ENCODE data around the gene CNGA4.
"Not testable (repeated sequence)": the region's sequence is repeated elsewhere in the genome, so short reads cannot be mapped to it uniquely, and the experiment has no call there.

CNGA4 gene

DNA sequence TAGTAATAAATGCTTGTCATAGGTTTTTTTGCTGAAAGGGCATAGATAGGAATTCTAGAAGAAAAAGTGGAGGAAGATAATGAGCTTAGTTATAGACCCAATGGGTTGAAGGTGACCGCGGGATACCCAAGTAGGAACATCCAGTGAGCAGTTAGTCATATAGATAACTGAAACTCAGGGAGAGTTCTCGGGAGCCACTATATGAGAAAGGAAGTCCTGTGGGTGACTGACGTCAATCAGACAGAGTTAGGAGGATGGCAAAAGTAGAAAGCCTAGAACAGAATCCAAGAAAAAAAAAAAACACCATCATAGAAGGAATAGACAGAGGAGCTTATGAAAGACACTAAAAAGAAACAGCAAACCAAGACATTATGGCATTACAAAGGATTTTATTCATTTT, 1.6 kb upstream of the CNGA4 start:
- FAIRE-seq, result no peak
- DNase-seq (ENCODE audit: insufficient read length, low spot score), result no peak
- no peak for TF ChIP-seq TAF1 (IDR thresholded peaks at IDR 0.05; ENCODE audit: low read depth, low read length)
- TF ChIP-seq SPI1 (IDR thresholded peaks at IDR 0.05; ENCODE audit: low read depth, low read length), result no peak
- no peak for TF ChIP-seq POLR2AphosphoS5 (IDR thresholded peaks at IDR 0.05; ENCODE audit: low read depth, low read length)
- no peak for TF ChIP-seq POU2F2 (IDR thresholded peaks at IDR 0.05; ENCODE audit: low read depth, low read length)
- TF ChIP-seq PAX5 (IDR thresholded peaks at IDR 0.05; ENCODE audit: insufficient read depth, low read length, severe bottlenecking), result no peak
- no peak for TF ChIP-seq POLR2A (IDR thresholded peaks at IDR 0.05; ENCODE audit: low read depth, low read length)

DNA sequence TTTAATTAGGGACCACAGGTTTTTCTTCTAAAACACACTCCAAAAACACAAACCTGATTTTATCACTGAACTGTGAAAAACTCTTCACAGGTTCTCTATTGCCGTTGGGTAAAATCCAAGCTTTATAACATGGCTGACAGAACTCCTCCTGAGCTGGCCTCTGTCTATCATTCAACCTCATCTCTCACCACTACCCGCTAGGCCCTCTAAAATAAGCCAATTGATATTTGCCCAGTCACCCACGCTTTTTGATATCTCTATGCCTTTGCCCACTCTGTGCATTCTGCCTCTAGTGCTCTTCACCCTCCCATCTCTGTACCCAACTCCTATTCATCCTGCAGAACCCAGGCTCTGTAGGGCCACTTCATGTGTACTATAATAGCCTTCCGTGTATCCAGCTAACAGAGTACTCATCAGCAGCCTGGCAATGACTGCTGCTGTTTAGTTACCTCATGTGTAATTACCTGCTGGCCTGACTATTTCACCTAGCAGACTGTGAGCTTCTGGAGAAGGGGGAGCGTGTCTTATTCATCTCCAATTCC, 1.1 kb upstream of the CNGA4 start:
- DNase-seq (ENCODE audit: insufficient read length, low spot score) (no peak), FAIRE-seq (no peak)
- TF ChIP-seq POU2F2 (IDR thresholded peaks at IDR 0.05; ENCODE audit: low read depth, low read length), result no peak
- no peak for TF ChIP-seq PAX5 (IDR thresholded peaks at IDR 0.05; ENCODE audit: insufficient read depth, low read length, severe bottlenecking)
- TF ChIP-seq TAF1 (IDR thresholded peaks at IDR 0.05; ENCODE audit: low read depth, low read length), result no peak
- no peak for TF ChIP-seq SPI1 (IDR thresholded peaks at IDR 0.05; ENCODE audit: low read depth, low read length)
- no peak for TF ChIP-seq POLR2AphosphoS5 (IDR thresholded peaks at IDR 0.05; ENCODE audit: low read depth, low read length)
- no peak for TF ChIP-seq POLR2A (IDR thresholded peaks at IDR 0.05; ENCODE audit: low read depth, low read length)

DNA sequence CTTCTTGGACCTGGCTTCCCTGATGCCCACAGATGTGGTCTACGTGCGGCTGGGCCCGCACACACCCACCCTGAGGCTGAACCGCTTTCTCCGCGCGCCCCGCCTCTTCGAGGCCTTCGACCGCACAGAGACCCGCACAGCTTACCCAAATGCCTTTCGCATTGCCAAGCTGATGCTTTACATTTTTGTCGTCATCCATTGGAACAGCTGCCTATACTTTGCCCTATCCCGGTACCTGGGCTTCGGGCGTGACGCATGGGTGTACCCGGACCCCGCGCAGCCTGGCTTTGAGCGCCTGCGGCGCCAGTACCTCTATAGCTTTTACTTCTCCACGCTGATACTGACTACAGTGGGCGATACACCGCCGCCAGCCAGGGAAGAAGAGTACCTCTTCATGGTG, 1.2 kb downstream of the CNGA4 start:
- no peak for FAIRE-seq
- TF ChIP-seq SPI1 (IDR thresholded peaks at IDR 0.05; ENCODE audit: low read depth, low read length), result no peak
- no peak for TF ChIP-seq POLR2AphosphoS5 (IDR thresholded peaks at IDR 0.05; ENCODE audit: low read depth, low read length)
- TF ChIP-seq POU2F2 (IDR thresholded peaks at IDR 0.05; ENCODE audit: low read depth, low read length), result no peak
- TF ChIP-seq PAX5 (IDR thresholded peaks at IDR 0.05; ENCODE audit: insufficient read depth, low read length, severe bottlenecking), result no peak
- TF ChIP-seq POLR2A (IDR thresholded peaks at IDR 0.05; ENCODE audit: low read depth, low read length), result no peak
- no peak for TF ChIP-seq TAF1 (IDR thresholded peaks at IDR 0.05; ENCODE audit: low read depth, low read length)

DNA sequence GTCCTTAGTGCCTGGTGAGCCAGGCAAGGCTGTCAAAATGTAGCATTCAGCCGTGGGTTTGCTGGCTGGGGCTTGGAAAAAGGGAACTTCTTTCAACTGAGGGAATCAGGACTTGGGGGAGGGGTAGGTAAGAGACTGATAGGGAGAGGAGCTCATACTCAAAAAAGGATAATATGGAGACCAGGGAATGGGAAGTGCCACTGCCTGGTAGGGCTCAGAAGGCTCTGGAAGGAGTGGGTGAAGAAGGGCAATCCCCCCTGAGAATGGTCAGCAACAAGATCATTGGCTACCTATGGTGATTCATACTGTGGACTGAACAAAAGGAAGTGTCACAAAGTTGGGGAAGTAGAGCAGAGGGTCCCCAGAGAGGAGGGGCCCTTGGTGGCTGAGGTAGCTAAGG, 1.9 kb downstream of the CNGA4 start:
- DNase-seq (ENCODE audit: insufficient read length, low spot score), result no peak
- TF ChIP-seq POLR2AphosphoS5 (IDR thresholded peaks at IDR 0.05; ENCODE audit: low read depth, low read length) (no peak), PAX5 (IDR thresholded peaks at IDR 0.05; ENCODE audit: insufficient read depth, low read length, severe bottlenecking) (no peak), TAF1 (IDR thresholded peaks at IDR 0.05; ENCODE audit: low read depth, low read length) (no peak), POU2F2 (IDR thresholded peaks at IDR 0.05; ENCODE audit: low read depth, low read length) (no peak), SPI1 (IDR thresholded peaks at IDR 0.05; ENCODE audit: low read depth, low read length) (no peak), POLR2A (IDR thresholded peaks at IDR 0.05; ENCODE audit: low read depth, low read length) (no peak)
- no peak for FAIRE-seq

More for the DNA sequence above, 1.2 kb downstream of the CNGA4 start:
- no peak for DNase-seq (ENCODE audit: insufficient read length, low spot score)

DNA sequence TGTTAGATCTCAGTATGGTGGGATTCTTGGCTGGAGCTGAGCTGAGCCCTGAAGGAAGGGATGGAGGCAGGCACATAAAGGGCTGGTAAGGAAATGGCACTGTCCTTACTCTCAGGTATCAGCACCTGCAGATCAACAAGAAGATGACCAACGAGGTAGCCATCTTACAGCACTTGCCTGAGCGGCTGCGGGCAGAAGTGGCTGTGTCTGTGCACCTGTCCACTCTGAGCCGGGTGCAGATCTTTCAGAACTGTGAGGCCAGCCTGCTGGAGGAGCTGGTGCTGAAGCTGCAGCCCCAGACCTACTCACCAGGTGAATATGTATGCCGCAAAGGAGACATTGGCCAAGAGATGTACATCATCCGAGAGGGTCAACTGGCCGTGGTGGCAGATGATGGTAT, 2.4 kb downstream of the CNGA4 start:
- TF ChIP-seq TAF1 (IDR thresholded peaks at IDR 0.05; ENCODE audit: low read depth, low read length) (no peak), POLR2AphosphoS5 (IDR thresholded peaks at IDR 0.05; ENCODE audit: low read depth, low read length) (no peak), POLR2A (IDR thresholded peaks at IDR 0.05; ENCODE audit: low read depth, low read length) (no peak), PAX5 (IDR thresholded peaks at IDR 0.05; ENCODE audit: insufficient read depth, low read length, severe bottlenecking) (no peak), POU2F2 (IDR thresholded peaks at IDR 0.05; ENCODE audit: low read depth, low read length) (no peak), SPI1 (IDR thresholded peaks at IDR 0.05; ENCODE audit: low read depth, low read length) (no peak)
- DNase-seq (ENCODE audit: insufficient read length, low spot score) (no peak), FAIRE-seq (no peak)

DNA sequence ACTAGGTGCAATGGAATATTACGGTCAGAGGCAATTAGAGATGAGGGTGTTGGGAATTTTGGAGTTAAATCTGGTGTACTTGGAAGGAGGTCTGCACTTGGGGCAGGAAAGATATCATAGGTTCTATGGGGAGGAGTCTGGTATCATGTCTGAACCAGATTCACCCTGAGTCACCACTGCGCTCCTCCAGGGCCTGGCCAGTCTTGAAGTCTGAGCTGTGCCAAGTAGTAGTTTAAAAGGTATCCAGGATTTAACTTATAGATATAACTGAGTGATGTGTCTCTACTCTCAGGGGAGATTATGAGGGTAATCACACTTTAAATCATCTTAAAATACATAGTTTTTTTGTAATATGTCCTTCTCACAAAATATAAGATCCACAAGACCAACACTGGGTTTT, 6.6 kb downstream of the CNGA4 start:
- TF ChIP-seq PAX5 (IDR thresholded peaks at IDR 0.05; ENCODE audit: insufficient read depth, low read length, severe bottlenecking), result no peak
- TF ChIP-seq POLR2AphosphoS5 (IDR thresholded peaks at IDR 0.05; ENCODE audit: low read depth, low read length), result no peak
- TF ChIP-seq TAF1 (IDR thresholded peaks at IDR 0.05; ENCODE audit: low read depth, low read length), result no peak
- TF ChIP-seq POLR2A (IDR thresholded peaks at IDR 0.05; ENCODE audit: low read depth, low read length), result no peak
- TF ChIP-seq POU2F2 (IDR thresholded peaks at IDR 0.05; ENCODE audit: low read depth, low read length), result no peak
- TF ChIP-seq SPI1 (IDR thresholded peaks at IDR 0.05; ENCODE audit: low read depth, low read length), result no peak
- DNase-seq (ENCODE audit: insufficient read length, low spot score) (no peak), FAIRE-seq (no peak)

DNA sequence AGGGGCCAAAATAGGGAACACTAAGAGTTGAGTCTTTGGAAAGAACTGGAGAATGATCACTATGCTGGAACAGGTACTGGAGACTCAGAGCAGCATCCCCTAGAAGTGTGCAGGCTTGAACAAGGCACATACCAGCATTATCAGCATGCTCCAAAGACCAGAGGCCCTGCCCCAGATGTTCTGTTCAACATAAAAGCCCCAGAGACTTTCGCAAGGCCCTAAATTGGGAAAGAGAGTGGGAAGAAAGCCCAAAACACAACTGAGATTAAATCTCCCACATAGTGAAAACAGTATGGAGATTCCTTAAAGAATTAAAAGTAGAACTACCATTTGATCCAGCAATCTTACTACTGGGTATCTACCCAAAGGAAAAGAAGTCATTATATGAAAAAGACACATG, 9.4 kb downstream of the CNGA4 start:
- FAIRE-seq (no peak), DNase-seq (ENCODE audit: insufficient read length, low spot score) (no peak)
- TF ChIP-seq TAF1 (IDR thresholded peaks at IDR 0.05; ENCODE audit: low read depth, low read length) (no peak), PAX5 (IDR thresholded peaks at IDR 0.05; ENCODE audit: insufficient read depth, low read length, severe bottlenecking) (no peak), POU2F2 (IDR thresholded peaks at IDR 0.05; ENCODE audit: low read depth, low read length) (no peak), POLR2AphosphoS5 (IDR thresholded peaks at IDR 0.05; ENCODE audit: low read depth, low read length) (no peak), SPI1 (IDR thresholded peaks at IDR 0.05; ENCODE audit: low read depth, low read length) (no peak), POLR2A (IDR thresholded peaks at IDR 0.05; ENCODE audit: low read depth, low read length) (no peak)

DNA sequence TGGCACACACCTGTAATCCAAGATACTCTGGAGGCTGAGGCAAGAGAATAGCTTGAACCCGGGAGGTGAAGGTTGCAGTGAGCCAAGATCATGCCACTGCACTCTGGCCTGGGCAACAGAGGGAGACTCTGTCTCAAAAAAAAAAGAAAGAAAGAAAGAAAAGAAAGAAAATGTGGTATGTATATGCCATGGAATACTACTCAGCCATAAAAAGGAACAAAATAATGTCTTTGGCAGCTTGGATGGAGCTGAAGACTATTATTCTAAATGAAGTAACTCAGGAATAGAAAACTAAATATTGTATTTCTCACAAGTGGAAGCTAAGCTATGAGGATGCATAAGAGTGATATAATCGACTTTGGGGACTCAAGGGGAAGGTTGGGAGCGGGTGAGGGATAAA, 10.0 kb downstream of the CNGA4 start:
- DNase-seq (ENCODE audit: insufficient read length, low spot score); FAIRE-seq: not testable (repeated sequence)

DNA sequence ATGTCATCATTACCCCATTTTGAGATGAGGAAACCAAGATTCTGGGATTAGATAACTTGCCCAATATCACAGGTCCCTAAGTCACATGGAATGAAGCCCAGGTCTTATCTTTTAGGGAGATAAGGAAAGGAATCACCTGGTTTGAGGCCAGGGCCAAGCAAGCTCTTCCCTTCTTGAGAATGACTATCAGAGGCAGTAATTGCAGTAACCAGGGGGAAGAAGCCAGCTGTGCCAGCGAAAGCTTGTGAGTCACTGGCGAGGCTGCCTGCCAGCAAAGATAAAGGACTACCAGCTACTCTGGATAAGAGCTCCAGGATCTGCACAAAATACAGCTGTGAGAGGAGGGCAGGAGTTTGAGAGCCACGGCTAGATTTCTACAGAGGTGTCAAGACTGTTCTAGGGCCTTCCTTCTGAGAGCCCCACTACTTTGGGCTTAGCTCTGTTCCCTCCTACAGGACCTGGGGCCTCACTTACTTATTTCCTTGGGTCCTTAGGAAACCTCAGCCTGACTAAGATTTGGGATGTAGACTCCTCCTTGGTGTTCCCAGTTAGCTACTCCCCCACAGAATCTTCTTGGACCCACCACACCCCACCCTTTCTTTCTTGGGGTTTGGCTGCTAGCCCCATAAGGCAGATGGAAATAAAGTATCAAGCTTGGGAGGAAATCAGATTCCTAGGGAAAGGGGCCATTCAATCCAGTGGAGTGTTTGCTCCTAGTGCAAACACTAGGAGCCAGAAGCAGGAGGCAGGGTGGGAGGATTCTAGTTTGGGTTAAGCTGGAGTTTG, 11.1 kb downstream of the CNGA4 start:
- FAIRE-seq, result no peak
- TF ChIP-seq TAF1 (IDR thresholded peaks at IDR 0.05; ENCODE audit: low read depth, low read length) (no peak), POU2F2 (IDR thresholded peaks at IDR 0.05; ENCODE audit: low read depth, low read length) (no peak), SPI1 (IDR thresholded peaks at IDR 0.05; ENCODE audit: low read depth, low read length) (no peak), POLR2A (IDR thresholded peaks at IDR 0.05; ENCODE audit: low read depth, low read length) (no peak), PAX5 (IDR thresholded peaks at IDR 0.05; ENCODE audit: insufficient read depth, low read length, severe bottlenecking) (no peak), POLR2AphosphoS5 (IDR thresholded peaks at IDR 0.05; ENCODE audit: low read depth, low read length) (no peak)
- DNase-seq (ENCODE audit: insufficient read length, low spot score), result no peak
